MM.1S (cell line): ENCODE data around the gene CXADR.

ENCODE experiments used
- EZH2 ChIP-seq: fragments of 300-600 bp; sonication (generic); optimal IDR thresholded peaks from 2 replicates; pipeline ENCODE3; 2017; ENCODE audit warnings: low read depth, mild to moderate bottlenecking, antibody characterized with exemption, low read length, mixed read lengths
- TF ChIP-seq, protein P1 (sequence below): fragments of 300-600 bp; sonication (generic); IDR thresholded peaks from 2 replicates; pipeline ENCODE4 v1.5.1; 2016; ENCODE audit warnings: antibody characterized with exemption, low read length, mixed read lengths

DNA sequence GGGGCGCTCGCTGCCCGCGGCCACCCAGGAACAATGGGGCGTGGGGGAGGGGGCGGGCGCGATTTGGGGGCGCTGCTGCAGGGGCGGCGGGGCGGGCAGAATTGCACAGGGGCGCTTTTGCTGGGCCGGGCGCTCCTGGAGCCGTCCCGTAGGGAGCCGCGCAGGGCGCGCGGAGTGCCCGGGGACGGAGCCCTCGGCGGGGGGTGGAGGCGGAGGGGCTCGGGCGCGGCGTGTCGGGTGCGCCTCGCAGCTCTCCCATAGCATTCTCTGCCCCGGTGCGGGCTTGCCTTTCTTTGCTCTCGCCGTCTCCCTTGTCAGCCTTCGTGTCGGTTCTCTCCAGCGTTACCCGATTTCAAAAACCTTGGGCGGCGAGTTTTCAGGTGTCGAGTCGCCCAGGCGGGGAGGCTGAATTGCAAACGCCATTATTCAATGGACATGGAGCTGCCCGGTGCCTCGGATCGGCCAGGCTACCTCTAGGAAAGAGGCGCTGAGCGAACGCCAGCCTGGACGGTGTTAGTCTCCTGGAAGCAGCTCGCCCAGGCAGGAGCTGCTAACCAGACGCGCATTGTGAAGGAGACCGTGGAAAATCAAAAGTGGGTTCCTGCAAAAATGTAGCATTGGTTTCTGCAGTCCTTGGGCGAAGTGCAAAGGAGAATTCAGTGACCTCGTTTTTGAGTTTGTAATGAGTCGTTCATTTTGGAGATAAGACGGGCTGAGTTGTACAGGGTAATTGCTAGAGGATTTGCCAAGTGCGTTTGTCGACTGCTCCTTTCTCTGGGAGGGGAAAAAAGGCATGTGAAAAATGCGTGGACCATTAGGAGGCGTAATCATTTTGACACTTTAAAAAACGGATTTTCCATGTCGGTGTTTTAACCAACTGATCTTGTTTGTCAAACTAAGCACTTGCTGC lies 626 bp downstream of the CXADR start:
- TF ChIP-seq, protein P1, sequence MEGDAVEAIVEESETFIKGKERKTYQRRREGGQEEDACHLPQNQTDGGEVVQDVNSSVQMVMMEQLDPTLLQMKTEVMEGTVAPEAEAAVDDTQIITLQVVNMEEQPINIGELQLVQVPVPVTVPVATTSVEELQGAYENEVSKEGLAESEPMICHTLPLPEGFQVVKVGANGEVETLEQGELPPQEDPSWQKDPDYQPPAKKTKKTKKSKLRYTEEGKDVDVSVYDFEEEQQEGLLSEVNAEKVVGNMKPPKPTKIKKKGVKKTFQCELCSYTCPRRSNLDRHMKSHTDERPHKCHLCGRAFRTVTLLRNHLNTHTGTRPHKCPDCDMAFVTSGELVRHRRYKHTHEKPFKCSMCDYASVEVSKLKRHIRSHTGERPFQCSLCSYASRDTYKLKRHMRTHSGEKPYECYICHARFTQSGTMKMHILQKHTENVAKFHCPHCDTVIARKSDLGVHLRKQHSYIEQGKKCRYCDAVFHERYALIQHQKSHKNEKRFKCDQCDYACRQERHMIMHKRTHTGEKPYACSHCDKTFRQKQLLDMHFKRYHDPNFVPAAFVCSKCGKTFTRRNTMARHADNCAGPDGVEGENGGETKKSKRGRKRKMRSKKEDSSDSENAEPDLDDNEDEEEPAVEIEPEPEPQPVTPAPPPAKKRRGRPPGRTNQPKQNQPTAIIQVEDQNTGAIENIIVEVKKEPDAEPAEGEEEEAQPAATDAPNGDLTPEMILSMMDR: peak; percentile 20; the same call in 1 of the 2 replicates
- no peak for TF ChIP-seq EZH2
